HG03045 (cell line): ENCODE results near the gene FAF1.

ENCODE experiments used
- ATAC-seq: cut with Tn5 transposase; IDR thresholded peaks from one replicate; pipeline ENCODE4 v1.9.1; 2021; ENCODE audit warnings: mild to moderate bottlenecking, moderate library complexity; ENCODE audit not compliant: unreplicated experiment

The FAF1 gene

DNA sequence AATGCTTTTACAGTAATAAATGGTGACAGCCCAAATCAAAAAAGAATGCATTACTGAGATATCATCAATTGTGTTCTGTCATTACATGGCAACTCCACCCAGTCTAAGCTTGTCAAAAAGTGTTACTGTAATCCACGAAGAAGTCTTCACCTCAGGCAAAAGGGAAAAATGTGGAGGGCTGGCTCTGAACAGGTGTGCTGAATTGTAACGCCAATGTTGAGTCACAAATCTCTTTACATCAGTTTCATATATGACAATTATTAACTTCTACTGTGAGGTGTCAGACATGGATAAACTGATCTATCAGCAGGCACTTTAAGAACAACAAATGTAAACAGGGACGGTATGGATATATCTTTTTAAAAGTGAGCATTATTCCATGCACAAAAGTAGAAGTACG, 438.4 kb downstream of the FAF1 start:
- no peak for ATAC-seq

- ATAC-seq: no peak
Observed at GRCh38 chr1:50517488-50517887, 442.6 kb downstream of the FAF1 start.

- ATAC-seq: no peak
Observed at GRCh38 chr1:50516056-50516455, 444.0 kb downstream of the FAF1 start.

DNA sequence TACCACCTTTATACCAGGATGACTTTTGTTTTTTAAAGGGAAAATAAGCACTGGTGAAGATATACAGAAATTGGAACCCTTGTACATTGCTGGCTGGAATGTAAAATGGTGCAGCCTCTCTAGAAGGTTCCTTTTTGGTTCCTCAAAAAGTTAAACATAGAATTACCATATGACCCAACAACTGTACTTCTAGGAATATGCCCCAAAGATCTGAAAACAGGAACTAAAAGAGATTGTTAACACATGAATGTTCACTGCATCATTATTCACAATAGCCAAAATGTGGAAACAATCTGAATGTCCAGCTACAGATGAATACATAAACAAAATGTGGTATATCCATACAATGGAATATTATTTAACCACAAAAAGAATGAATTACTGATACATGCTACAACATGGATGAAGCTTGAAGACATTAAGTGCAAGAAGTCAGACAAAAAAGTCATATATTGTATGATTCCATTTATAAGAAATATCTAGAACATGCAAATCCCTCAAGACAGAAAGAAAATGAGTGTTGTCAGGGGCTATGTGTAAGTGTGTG, 452.0 kb downstream of the FAF1 start:
- no peak for ATAC-seq

- no peak for ATAC-seq
Observed at GRCh38 chr1:50505427-50505826, 454.6 kb downstream of the FAF1 start.

DNA sequence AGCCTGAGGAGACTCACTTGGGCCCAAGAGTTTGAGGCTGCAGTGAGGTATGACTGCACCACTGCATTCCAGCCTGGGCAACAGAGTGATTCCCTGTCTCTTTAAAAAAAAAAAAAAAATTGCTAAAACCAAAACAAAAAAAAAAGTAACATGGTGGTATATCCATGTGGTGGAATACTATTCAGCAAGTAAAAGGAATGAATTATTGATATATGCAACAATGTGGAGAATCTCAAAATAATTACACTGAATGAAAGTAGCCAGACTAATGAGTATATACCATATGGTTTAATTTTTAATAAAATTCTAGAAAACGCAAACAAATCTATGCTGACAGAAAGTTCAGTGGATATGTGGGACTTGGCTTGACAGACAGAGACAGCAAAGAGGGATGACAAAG, 456.6 kb downstream of the FAF1 start:
- ATAC-seq: no peak

DNA sequence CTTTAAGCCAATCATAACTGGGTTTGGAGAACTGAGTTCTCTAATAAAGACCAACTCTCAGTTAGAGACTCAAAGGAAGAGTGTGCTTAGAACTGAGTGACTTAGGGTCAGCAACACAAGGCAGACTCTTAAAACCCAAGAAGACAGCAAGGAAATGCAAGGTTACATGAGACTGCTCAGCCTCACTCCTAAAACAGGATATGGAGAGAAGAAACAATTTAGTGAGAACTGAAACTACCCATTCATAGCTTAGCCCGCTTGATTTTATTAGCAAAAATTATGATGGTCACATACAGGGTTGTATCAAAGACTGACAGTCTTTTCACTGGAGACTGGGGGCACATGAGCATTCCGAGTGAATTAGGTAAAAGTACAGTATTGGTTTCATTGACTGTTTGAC, 457.9 kb downstream of the FAF1 start:
- no peak for ATAC-seq

DNA sequence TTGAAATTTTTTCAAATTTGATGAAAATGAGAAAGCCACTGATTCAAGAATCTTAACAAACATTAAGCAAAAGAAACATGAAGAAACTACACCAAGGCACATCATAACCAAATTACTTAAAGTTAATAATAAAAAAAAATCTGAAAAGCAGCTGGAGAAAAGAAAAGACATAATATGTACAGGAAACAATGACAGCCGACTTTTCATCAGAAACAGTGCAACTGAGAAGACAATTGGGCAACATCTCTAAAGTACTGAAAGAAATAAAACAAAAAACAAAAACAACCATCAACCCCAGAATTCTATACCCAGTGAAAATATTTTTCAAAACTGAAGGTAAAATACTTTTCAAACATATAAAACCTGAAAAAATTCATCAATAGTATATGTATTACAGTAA, 463.1 kb downstream of the FAF1 start:
- ATAC-seq: no peak

DNA sequence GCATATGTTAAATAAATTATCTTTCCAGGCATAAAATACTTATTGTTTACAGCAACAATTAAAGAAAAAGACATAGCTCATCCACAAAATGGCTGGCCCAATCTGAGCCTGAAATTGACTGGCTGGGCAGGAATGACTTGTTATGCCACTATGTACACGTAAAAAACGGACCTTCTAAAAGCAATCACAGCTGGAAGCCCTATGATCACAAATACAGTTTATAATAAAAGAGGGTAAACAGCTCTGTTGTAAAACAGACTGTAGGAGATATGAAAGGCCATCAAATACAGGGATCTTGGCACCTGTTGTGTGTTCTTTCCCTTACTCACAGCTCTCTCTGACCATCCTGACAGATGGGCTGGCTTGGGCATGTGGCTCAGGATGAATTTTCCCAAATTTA, 466.4 kb downstream of the FAF1 start:
- ATAC-seq: no peak

DNA sequence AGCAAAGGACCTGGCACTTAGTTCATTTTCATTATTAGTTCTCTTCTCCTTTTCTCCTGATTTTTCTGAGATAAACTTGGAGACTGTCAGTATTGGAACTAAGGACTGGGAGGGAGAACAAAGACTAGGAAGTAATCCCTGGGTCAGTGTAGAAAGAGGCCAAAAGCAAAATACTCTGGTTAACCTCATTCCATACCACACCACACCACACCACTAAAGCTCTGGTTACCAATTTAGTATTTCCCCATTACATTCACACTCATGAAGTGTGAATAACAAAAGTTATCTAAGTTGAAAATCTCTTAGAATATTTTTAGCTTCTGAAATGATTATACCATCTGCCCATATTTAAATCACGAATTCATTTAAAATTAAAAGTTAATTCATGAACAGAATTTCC, 467.9 kb downstream of the FAF1 start:
- ATAC-seq: no peak

DNA sequence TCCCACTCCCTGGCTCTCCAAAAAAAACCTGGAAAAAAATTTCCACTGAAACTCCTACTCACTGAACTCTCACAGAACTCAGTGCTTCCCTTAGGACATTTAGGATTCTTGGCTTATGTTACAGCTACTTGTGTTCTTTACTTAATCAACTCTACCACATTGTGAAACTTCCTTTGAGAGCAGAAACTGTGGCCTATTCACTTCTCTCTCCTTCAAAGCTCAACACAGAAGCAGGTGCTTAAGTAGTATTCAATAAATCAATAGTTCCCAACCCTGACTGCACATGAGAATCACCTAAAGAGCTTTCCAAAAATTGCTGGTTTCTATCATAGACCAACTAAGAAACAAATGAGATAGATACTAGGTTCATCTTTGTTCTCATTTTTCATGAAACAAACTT, 468.9 kb downstream of the FAF1 start:
- no peak for ATAC-seq

DNA sequence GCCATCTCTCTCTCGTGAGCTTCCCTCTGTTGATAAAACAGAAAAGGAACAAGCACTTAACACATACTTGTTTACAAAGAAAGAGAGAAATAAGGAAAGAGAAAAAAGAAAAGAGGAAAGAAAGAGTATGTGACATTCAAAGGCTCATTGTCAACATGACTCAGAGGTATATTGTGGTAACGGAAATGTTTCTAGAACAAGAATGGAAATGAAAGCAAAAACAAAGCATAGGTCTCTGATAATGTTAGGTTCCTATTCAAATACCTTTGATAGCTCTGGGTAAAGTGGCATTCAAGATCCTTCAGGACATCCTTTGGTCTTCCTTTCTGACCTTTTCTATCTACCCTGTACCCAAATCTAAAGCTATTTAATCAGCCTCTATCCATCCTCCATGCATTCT, 469.4 kb downstream of the FAF1 start:
- no peak for ATAC-seq

DNA sequence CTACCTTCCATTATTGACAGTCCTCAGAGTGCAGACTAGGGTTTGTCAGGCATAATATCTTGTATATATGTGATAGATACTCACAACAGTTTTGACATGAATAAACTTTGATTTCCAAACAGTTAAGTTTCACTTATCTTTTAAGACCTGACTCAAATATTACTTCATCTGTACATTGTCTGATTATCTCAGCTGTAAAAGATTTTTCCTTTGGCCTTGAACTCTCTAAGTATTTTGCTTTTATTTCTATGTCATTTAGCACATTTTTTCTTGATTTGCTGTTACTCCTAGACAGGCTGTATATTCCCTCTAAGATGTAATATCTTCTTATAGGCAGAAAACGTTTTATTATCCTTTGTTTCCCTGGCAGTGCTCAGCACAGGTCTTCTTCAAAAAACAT, 471.2 kb downstream of the FAF1 start:
- ATAC-seq: no peak

- ATAC-seq: no peak
Observed at GRCh38 chr1:50488356-50488755, 471.7 kb downstream of the FAF1 start.

GRCh38 chr1:50487725-50488124, 472.3 kb downstream of the FAF1 start:
- no peak for ATAC-seq

- ATAC-seq: no peak
Observed at GRCh38 chr1:50481142-50481736, 478.8 kb downstream of the FAF1 start.

GRCh38 chr1:50476800-50477199, 483.3 kb downstream of the FAF1 start:
- no peak for ATAC-seq

DNA sequence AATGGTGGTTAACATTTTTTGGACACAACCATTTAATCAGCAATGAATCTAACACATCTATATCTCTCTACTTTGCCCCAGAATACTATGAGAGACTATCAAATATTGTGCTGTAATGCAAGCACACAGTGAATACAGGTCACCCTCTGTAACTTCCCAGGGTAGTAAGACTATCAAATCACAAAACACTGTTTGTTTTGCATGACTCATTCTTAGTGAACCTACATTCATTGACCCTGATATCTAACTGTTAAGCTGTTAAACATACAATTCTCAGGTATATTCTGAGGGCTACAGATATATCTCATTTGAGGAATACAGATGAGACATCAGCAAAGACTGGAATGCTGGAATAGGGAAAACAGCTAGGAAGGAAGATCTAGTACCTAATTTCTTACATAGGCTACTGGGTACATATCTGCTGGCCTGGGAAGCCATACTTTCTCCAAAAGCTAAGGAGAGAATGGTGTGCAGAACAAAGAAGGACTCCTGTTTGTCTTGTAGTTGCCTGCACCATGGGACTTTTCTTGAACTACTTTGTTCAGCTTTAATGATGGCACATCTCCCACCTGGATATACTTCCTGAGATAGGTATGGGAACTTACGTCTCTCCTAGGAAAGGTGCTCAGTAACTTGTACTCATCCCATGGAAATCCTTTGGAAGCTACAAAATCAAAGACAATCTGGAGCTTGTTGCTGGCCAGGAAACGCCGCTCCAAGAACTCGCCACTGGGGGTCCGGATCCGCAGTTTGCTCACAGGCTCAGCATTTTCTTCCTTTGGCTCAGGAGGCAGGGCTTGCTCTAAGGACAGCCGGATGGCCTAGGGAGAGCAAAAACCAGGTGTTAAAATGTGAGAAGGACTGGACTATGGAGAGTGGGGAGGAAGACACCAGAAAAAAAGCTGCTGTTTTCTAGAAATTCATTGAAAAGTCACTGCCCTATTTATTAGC, 484.9 kb downstream of the FAF1 start:
- ATAC-seq: no peak

DNA sequence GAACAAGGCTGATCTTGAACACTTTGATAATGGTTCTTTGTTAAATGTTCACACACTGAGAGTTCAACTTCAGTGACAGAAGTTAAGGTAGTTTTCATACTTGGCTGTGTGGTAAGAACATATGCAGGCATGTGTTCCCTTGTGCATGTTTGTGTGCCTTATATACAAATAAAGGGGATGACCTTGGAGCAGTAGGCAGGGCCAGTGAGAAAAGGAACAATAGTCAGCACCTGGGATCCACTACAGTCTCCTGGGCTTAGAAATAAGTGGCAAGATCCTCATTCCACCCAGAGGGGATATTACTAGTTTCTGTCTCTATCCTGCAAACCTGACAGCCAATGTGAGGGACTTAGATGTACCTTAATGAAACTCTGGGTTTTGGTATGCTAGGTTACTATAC, 486.6 kb downstream of the FAF1 start:
- ATAC-seq: no peak

DNA sequence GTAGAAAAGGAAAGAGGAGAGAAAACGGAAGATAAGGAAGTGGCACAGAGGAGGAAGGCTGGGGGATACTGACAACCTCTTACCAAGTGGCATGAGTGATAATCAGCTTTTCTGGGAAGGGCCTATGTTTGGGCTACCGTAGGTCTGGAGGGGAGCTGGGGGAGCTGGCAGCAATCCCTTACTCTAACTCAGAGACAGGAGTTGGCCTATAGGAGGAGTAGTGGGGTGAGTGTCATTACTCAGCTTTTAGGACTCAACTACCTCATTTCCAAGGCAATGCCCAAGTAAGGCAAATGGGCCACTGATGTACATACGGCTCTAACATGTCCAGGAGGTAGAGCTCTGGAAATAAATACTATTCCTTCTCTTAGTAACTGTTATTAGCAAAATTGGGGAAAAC, 488.1 kb downstream of the FAF1 start:
- no peak for ATAC-seq

GRCh38 chr1:50462964-50463363, 497.1 kb downstream of the FAF1 start:
- ATAC-seq: no peak

DNA sequence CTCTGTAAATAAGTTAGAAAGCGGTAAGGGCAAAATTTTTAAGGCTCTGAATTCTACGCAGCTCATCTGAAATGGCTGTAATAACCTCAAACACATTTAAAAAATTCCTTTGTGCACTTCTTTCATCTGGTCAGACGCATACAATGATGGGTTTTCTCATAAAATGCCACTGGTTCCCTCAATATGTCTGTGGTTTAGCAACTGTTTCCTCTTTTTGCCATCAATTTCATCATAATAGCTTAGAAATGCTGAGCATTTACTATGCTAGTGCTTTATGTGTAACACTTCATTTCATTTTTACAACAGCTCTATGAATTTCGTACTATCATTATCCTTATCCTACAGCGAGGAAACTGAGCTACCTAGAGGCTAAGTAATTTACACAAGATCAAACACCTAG, 501.6 kb downstream of the FAF1 start:
- no peak for ATAC-seq
